Breast epithelium (tissue), 3 donors: ENCODE data around the gene CCDC152.

Source experiments
- CTCF ChIP-seq, 3 donors: fragments of 450-650 bp; IDR thresholded peaks; one replicate each; pipeline ENCODE4 v1.5.1; 2016 to 2017; ENCODE audit warnings: antibody characterized with exemption in 3 of 3, mild to moderate bottlenecking in 3 of 3, moderate library complexity in 3 of 3
- POLR2A ChIP-seq: fragments of 450-650 bp; IDR thresholded peaks from one replicate; pipeline ENCODE4 v1.6.1; 2016; ENCODE audit warnings: antibody characterized with exemption, mild to moderate bottlenecking, moderate library complexity
- POLR2AphosphoS5 ChIP-seq, 3 donors: sonication (generic); formaldehyde crosslinking; IDR thresholded peaks; one replicate each; pipeline ENCODE4 v1.6.1; 2017; ENCODE audit warnings: antibody characterized with exemption in 3 of 3

- no peak for TF ChIP-seq CTCF (IDR thresholded peaks at IDR 0.05)
- no peak for TF ChIP-seq POLR2A
- no peak for TF ChIP-seq POLR2AphosphoS5 (IDR thresholded peaks at IDR 0.05)
Observed at GRCh38 chr5:42779083-42779482, 22.5 kb downstream of the CCDC152 start.
